HCT116 (cell line): ENCODE results near the gene KAT6B. TPM values are rescaled to one million over a fixed set of nuclear protein-coding genes. Genes with fewer than 3 reads are reported as not detected.

ENCODE experiments used
- ATAC-seq: fragments of 200-7000 bp; cut with Tn5 transposase; 2 replicates; pipeline ENCODE4 v1.9.1; 2020; ENCODE audit warnings: mild to moderate bottlenecking, moderate library complexity
- BruUV-seq: library from RNA; stranded (reverse); fragments of 400-500 nt; replicated peaks from 2 replicates; lab custom pipeline; 2021; lab: Mats Ljungman, UMichigan
- CTCF ChIA-PET: fragments of 300-600 bp; sonication (Branson Sonifier 250); formaldehyde crosslinking; loops from one replicate; lab custom pipeline; 2021; ENCODE audit warnings: antibody characterized with exemption; lab: Charles Lee
- POLR2A ChIA-PET: fragments of 300-600, 350-600 bp; sonication (Branson Sonifier 250); formaldehyde crosslinking; loops from one replicate; lab custom pipeline; 2021; ENCODE audit warnings: antibody characterized with exemption; lab: Charles Lee
- RAD21 ChIA-PET, 2 experiments: fragments of 300-600 bp; sonication (Branson Sonifier 250); formaldehyde crosslinking; loops; one replicate each; lab custom pipeline; 2023; ENCODE audit warnings: low total read pairs in 2 of 2; ENCODE audit not compliant: uncharacterized antibody in 2 of 2, unreplicated experiment in 2 of 2, low non-redundant PET in 1 of 2; lab: Charles Lee
- DNase-seq: peaks from one replicate; pipeline ENCODE4 v3.0.0-alpha.2; 2010; ENCODE audit warnings: low read depth, low spot score
- H2AFZ ChIP-seq: fragments of 200-600 bp; shearing (Covaris generic), sonication (generic); 2 replicates; pipeline ENCODE4 v1.6.1; 2017; ENCODE audit warnings: low read depth, mixed run types, mixed read lengths, antibody characterized with exemption, low read length; ENCODE audit not compliant: poor library complexity, severe bottlenecking
- H3K27ac ChIP-seq: 2 replicates; pipeline ENCODE4 v1.5.1; 2012; ENCODE audit warnings: low read depth, low read length
- H3K27me3 ChIP-seq: fragments of 200-600 bp; sonication (generic); 2 replicates; pipeline ENCODE4 v1.6.1; 2016; ENCODE audit warnings: mixed run types, low read length, mixed read lengths; ENCODE audit not compliant: insufficient read depth
- H3K36me3 ChIP-seq, 2 experiments: fragments of 200-500 bp in 1 of 2; fragments of 200-600 bp in 1 of 2; sonication (Bioruptor generic) in 1 of 2; sonication (generic) in 1 of 2; 2 replicates each; pipeline versions ENCODE4 v1.5.1 to v1.6.1; 2014 to 2016; ENCODE audit warnings: low read length in 2 of 2, inconsistent platforms in 1 of 2, mixed read lengths in 1 of 2, mixed run types in 1 of 2; ENCODE audit not compliant: insufficient read depth in 2 of 2, control insufficient read depth in 1 of 2
- H3K4me1 ChIP-seq, 2 experiments: fragments of 200-600 bp in 1 of 2; sonication (generic) in 1 of 2; 2 replicates each; pipeline versions ENCODE4 v1.5.1 to v1.6.1; 2012 to 2017; ENCODE audit warnings: low read length in 2 of 2, inconsistent platforms in 1 of 2, mild to moderate bottlenecking in 1 of 2, mixed read lengths in 1 of 2, mixed run types in 1 of 2, moderate library complexity in 1 of 2; ENCODE audit not compliant: insufficient read depth in 2 of 2, control insufficient read depth in 1 of 2
- H3K4me2 ChIP-seq: fragments of 200-600 bp; sonication (generic); 2 replicates; pipeline ENCODE4 v1.6.1; 2017; ENCODE audit warnings: mixed run types, low read length, mixed read lengths
- H3K4me3 ChIP-seq, 2 experiments: fragments of 200-600 bp in 1 of 2; sonication (generic) in 1 of 2; replicated peaks in 1 of 2; 2 replicates each; pipeline ENCODE4 v1.5.1; 2011 to 2016; ENCODE audit warnings: low read length in 2 of 2, control low read depth in 1 of 2, low read depth in 1 of 2, mild to moderate bottlenecking in 1 of 2, mixed read lengths in 1 of 2, mixed run types in 1 of 2
- H3K79me2 ChIP-seq: fragments of 200-600 bp; sonication (generic); 2 replicates; pipeline ENCODE4 v1.6.1; 2017; ENCODE audit warnings: mild to moderate bottlenecking, mixed run types, low read length, moderate library complexity, mixed read lengths; ENCODE audit not compliant: insufficient read depth
- H3K9ac ChIP-seq: fragments of 200-600 bp; sonication (generic); 2 replicates; pipeline ENCODE4 v1.6.1; 2016; ENCODE audit warnings: low read length, mixed read lengths
- H3K9me2 ChIP-seq: fragments of 200-600 bp; sonication (generic), shearing (Covaris generic); 2 replicates; pipeline ENCODE4 v1.6.1; 2017; ENCODE audit warnings: mixed run types, mild to moderate bottlenecking, moderate library complexity; ENCODE audit not compliant: insufficient read depth
- H3K9me3 ChIP-seq, 2 experiments: fragments of 200-500 bp in 1 of 2; fragments of 200-600 bp in 1 of 2; sonication (Bioruptor generic) in 1 of 2; sonication (generic) in 1 of 2; 2 replicates each; pipeline ENCODE4 v1.6.1; 2014 to 2017; ENCODE audit warnings: low read length in 2 of 2, mixed read lengths in 2 of 2, inconsistent platforms in 1 of 2, low read depth in 1 of 2, mild to moderate bottlenecking in 1 of 2, mixed run types in 1 of 2, moderate library complexity in 1 of 2; ENCODE audit not compliant: control insufficient read depth in 1 of 2, insufficient read depth in 1 of 2
- H4K20me1 ChIP-seq: fragments of 200-600 bp; sonication (generic), shearing (Covaris generic); 2 replicates; pipeline ENCODE4 v1.6.1; 2017; ENCODE audit warnings: mixed run types, mild to moderate bottlenecking, moderate library complexity; ENCODE audit not compliant: insufficient read depth
- EZH2 ChIP-seq: fragments of 200-600 bp; sonication (generic); IDR thresholded peaks from 2 replicates; pipeline ENCODE4 v1.6.1; 2017; ENCODE audit warnings: antibody characterized with exemption, mixed run types
- EZH2phosphoT487 ChIP-seq: fragments of 200-600 bp; IDR thresholded peaks from 2 replicates; pipeline ENCODE4 v1.6.1; 2018; ENCODE audit warnings: antibody characterized with exemption, borderline replicate concordance
- FOSL1 ChIP-seq: IDR thresholded peaks from 2 replicates; pipeline ENCODE4 v1.6.1; 2012; ENCODE audit warnings: low read depth
- JUND ChIP-seq: IDR thresholded peaks from 2 replicates; pipeline ENCODE4 v1.6.1; 2012
- POLR2A ChIP-seq: IDR thresholded peaks from 2 replicates; pipeline ENCODE4 v1.7.0; 2011; ENCODE audit warnings: borderline replicate concordance; ENCODE audit not compliant: insufficient read depth, insufficient read length; ENCODE audit errors: extremely low read depth
- RAD21 ChIP-seq: IDR thresholded peaks from 2 replicates; pipeline ENCODE4 v1.6.1; 2012; ENCODE audit warnings: low read depth, mild to moderate bottlenecking
- SIN3A ChIP-seq: IDR thresholded peaks from 2 replicates; pipeline ENCODE4 v1.6.1; 2012; ENCODE audit warnings: low read depth
- TCF7L2 ChIP-seq: IDR thresholded peaks from 2 replicates; pipeline ENCODE4 v1.7.0; 2011; ENCODE audit warnings: borderline replicate concordance, inconsistent platforms; ENCODE audit not compliant: insufficient read depth, insufficient read length; ENCODE audit errors: extremely low read depth
- YY1 ChIP-seq: IDR thresholded peaks from 2 replicates; pipeline ENCODE4 v1.6.1; 2011; ENCODE audit warnings: low read length, low read depth, moderate library complexity, mild to moderate bottlenecking; ENCODE audit not compliant: insufficient replicate concordance; ENCODE audit errors: extremely low read depth
- intact Hi-C: fragments of 100-400 bp; cut with micrococcal nuclease; formaldehyde crosslinking; loops from 2 replicates; pipeline ENCODE4 v1.10.0; 2022
- total RNA-seq: library from RNA; stranded (reverse); gene quantifications from one replicate; pipeline ENCODE4 v1.2.1, GENCODE V29; 2021; ENCODE audit not compliant: unreplicated experiment
- TF ChIP-seq, protein P1 (sequence below): IDR thresholded peaks from 2 replicates; pipeline ENCODE4 v1.6.1; 2011; ENCODE audit warnings: mild to moderate bottlenecking, low read length, moderate library complexity; ENCODE audit not compliant: insufficient replicate concordance; ENCODE audit errors: extremely low read depth
- TF ChIP-seq, protein P2 (sequence below), 3 experiments: fragments of 200-600 bp in 1 of 3; sonication (generic) in 1 of 3; IDR thresholded peaks in 2 of 3; conservative IDR thresholded peaks in 1 of 3; 2 replicates each; pipeline ENCODE4 v1.5.1; 2012 to 2017; ENCODE audit warnings: low read depth in 2 of 3, low read length in 2 of 3, antibody characterized with exemption in 1 of 3, borderline replicate concordance in 1 of 3, control low read depth in 1 of 3, mild to moderate bottlenecking in 1 of 3, mixed read lengths in 1 of 3, mixed run types in 1 of 3, moderate library complexity in 1 of 3; ENCODE audit not compliant: insufficient read depth in 1 of 3

The KAT6B gene
- total RNA-seq, 1 experiment from 2014 or later = 17.8 TPM

DNA sequence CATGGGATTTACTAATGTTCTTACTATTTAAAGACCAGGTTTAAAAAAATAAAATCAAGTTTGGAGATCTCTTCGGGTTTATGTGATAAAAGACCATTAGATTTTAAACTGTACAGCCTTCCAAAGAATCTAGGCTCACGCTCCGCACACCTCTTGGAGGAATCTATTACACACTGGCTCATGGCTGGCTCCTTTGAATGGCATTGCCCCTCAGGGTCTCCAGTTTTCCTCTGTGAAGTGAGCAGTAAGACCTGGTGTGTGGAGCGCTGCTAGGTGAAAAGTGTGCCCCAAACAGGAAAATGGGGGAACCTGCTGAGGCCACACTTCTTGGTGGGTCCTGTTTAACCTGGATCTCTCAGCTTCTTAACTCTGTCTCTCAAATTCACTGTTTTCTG is 142.3 kb downstream of the KAT6B start:
- no peak for DNase-seq
- RAD21 ChIA-PET = no interaction called here
- Histone ChIP-seq H3K79me2 (no peaks in the 10 kb centered on the region), H3K27me3 (no peaks in the 10 kb centered on the region), H3K9me3 (no peaks in the 10 kb centered on the region), H3K4me3 (no peak overlapping the region), H3K9ac (no peak overlapping the region), H4K20me1 (no peaks in the 10 kb centered on the region), H3K4me2 (no peak overlapping the region), H3K4me1 (peaks cover 0 to 9% of the 10 kb centered on the region in 2 experiments; a peak in 2 of 4 replicates), H3K9me2 (no peaks in the 10 kb centered on the region), H3K36me3 (no peaks in the 10 kb centered on the region), H2AFZ (no peak overlapping the region), H3K27ac (no peak overlapping the region)
- CTCF ChIA-PET = no interaction called here
- intact Hi-C loops = no loop called here
- POLR2A ChIA-PET = no interaction called here
- BruUV-seq = no TSS peak
- no peak for TF ChIP-seq YY1
- no peak for TF ChIP-seq EZH2phosphoT487
- no peak for TF ChIP-seq TCF7L2
- TF ChIP-seq SIN3A = no peak
- TF ChIP-seq, protein P1, sequence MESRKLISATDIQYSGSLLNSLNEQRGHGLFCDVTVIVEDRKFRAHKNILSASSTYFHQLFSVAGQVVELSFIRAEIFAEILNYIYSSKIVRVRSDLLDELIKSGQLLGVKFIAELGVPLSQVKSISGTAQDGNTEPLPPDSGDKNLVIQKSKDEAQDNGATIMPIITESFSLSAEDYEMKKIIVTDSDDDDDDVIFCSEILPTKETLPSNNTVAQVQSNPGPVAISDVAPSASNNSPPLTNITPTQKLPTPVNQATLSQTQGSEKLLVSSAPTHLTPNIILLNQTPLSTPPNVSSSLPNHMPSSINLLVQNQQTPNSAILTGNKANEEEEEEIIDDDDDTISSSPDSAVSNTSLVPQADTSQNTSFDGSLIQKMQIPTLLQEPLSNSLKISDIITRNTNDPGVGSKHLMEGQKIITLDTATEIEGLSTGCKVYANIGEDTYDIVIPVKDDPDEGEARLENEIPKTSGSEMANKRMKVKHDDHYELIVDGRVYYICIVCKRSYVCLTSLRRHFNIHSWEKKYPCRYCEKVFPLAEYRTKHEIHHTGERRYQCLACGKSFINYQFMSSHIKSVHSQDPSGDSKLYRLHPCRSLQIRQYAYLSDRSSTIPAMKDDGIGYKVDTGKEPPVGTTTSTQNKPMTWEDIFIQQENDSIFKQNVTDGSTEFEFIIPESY = no peak
- TF ChIP-seq FOSL1 = no peak
- TF ChIP-seq RAD21 = no peak
- ATAC-seq = no peak

DNA sequence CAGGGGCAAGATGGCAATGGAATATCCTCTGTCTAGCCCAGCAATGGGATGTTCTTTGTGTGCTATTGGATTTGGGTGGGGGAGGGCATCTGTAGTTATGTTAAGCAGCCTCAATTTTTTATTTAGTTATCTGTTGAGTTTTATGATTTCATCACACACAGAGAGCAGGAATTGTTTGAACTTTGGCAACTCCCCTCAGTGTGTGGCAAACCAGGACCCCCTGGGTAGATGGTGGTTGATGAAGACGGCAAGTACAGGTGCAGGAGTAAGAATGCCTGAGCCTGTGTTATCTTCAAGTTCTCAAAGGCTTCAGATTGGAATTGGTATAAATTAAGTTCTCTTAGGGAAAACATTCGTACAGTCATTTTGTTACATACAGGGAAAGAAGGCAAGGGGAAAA is 142.7 kb downstream of the KAT6B start:
- POLR2A ChIA-PET = no interaction called here
- BruUV-seq = no TSS peak
- H3K27ac ChIP-seq = no peak overlapping the region
- peaks cover 0 to 9% of the 10 kb centered on the region in 2 experiments; a peak in 2 of 4 replicates for H3K4me1 ChIP-seq
- ATAC-seq (no peak), DNase-seq (no peak)
- H4K20me1 ChIP-seq = no peaks in the 10 kb centered on the region
- no peaks in the 10 kb centered on the region for H3K9me2 ChIP-seq
- H3K79me2 ChIP-seq = no peaks in the 10 kb centered on the region
- H3K27me3 ChIP-seq = no peaks in the 10 kb centered on the region
- H3K9ac ChIP-seq = no peak overlapping the region
- H3K36me3 ChIP-seq = no peaks in the 10 kb centered on the region
- no peaks in the 10 kb centered on the region for H3K9me3 ChIP-seq
- no peak overlapping the region for H2AFZ ChIP-seq
- RAD21 ChIA-PET = no interaction called here
- H3K4me2 ChIP-seq = no peak overlapping the region
- CTCF ChIA-PET = no interaction called here
- TF ChIP-seq, protein P2, sequence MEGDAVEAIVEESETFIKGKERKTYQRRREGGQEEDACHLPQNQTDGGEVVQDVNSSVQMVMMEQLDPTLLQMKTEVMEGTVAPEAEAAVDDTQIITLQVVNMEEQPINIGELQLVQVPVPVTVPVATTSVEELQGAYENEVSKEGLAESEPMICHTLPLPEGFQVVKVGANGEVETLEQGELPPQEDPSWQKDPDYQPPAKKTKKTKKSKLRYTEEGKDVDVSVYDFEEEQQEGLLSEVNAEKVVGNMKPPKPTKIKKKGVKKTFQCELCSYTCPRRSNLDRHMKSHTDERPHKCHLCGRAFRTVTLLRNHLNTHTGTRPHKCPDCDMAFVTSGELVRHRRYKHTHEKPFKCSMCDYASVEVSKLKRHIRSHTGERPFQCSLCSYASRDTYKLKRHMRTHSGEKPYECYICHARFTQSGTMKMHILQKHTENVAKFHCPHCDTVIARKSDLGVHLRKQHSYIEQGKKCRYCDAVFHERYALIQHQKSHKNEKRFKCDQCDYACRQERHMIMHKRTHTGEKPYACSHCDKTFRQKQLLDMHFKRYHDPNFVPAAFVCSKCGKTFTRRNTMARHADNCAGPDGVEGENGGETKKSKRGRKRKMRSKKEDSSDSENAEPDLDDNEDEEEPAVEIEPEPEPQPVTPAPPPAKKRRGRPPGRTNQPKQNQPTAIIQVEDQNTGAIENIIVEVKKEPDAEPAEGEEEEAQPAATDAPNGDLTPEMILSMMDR (IDR thresholded peaks at IDR 0.05 in 2 of 3, conservative IDR thresholded peaks at IDR 0.05 in 1 of 3; ENCODE audit: borderline replicate concordance in 1 of 3, insufficient read depth in 1 of 3, low read depth in 2 of 3, low read length in 2 of 3) = no peak
- TF ChIP-seq JUND = no peak
- TF ChIP-seq TCF7L2 = no peak
- no peak for TF ChIP-seq POLR2A
- TF ChIP-seq EZH2 = no peak
- TF ChIP-seq, all 23 proteins: peak for 0
- no peak overlapping the region for H3K4me3 ChIP-seq
- intact Hi-C loops = no loop called here
